NT2/D1 (cell line): ENCODE results near the gene EHD1.

Experiments used
- SUZ12 ChIP-seq: IDR thresholded peaks from 2 replicates; pipeline ENCODE4 v1.6.1; 2011; ENCODE audit not compliant: insufficient read length, insufficient read depth; ENCODE audit errors: extremely low read depth
- YY1 ChIP-seq: IDR thresholded peaks from 2 replicates; pipeline ENCODE4 v1.6.1; 2011; ENCODE audit not compliant: insufficient read length, insufficient read depth
- ZNF274 ChIP-seq: IDR thresholded peaks from 2 replicates; pipeline ENCODE4 v1.6.1; 2011; ENCODE audit warnings: mild to moderate bottlenecking, low read depth, low read length

GRCh38 chr11:64878223-64878493, 263 bp downstream of the EHD1 start:
- TF ChIP-seq ZNF274 (no peak), YY1 (no peak), SUZ12 (no peak)
